Right ventricle myocardium inferior (tissue), 1 donor: Measurements from ENCODE around the gene RNF141. TPM values are rescaled to one million over a fixed set of nuclear protein-coding genes. Genes with fewer than 3 reads are reported as not detected.

Source experiments
- ATAC-seq: fragments of 200-7000 bp; cut with Tn5 transposase; one replicate; pipeline ENCODE4 v1.9.1; 2020; ENCODE audit warnings: mild to moderate bottlenecking, moderate library complexity
- DNase-seq: peaks from one replicate; pipeline ENCODE4 v3.0.0; 2021; ENCODE audit errors: missing footprints
- intact Hi-C: fragments of 100-400 bp; cut with DNase I; formaldehyde crosslinking; loops from one replicate; pipeline ENCODE4 v1.11.0; 2022
- total RNA-seq: library from RNA; stranded (reverse); fragmentation: NEBNext Ultra II Directional; extraction: Animal tissue kit (Norgen Biotek cat#: 25700); gene quantifications from one replicate; pipeline ENCODE4 v1.2.1, GENCODE V29; 2021
- donor health status: DM: no; HTN: yes; CAD: no; lungs with severe emphysema.

RNF141 gene
- total RNA-seq, 1 donor from 2014 or later: 37.9 TPM

DNA sequence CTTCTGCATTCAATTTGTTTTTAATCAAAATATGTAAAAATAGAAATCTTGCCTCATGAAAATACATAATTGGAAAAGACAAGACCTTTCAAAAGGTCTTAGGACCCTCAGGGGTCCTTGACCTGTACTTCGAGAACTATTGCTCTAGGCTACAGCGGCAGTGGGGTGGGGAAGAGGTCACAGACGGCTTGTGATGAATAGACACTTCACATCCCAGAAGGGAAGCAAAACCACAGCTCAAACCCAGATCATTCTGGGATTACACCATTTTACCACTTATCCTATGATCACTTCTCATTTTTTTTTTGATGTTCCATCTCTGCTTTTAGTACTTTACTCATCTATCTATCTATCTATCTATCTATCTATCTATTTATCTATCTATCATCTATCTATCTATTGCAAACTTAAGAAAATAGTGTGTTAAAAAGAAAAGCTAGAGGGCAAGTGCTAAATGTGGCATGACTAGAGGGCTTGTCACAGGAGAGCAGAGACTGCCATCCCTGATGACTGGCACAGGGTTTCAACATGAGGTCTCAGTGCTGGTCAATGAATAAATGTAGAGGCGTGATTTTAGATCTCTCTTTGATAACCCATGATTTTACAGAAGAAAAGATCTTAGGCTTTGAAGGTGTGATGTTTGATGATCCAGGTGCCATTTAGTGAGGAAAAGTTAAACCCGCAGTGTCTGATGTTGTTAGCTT, 37.1 kb downstream of the RNF141 start:
- intact Hi-C loops: no loop called here
- DNase-seq (no peak), ATAC-seq (no peak)

DNA sequence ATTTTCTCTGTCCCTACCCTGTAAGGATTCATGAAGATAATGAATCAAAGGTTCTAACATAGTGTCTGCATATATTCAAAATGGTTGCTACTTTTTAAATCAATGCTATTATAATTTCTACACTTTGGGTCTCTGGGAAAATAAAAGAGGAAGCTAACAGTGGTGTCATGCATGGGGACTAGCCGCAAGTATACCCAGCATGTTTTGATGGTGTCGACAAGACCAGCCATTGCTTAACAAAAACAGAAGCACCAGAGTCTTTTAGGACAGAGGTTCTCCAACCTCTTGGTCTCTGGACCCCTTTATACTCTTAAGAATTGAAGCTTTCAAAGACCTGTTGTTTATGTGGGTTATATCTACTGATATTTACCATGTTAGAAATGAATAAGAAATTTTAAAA, 37.8 kb downstream of the RNF141 start:
- intact Hi-C loops: no loop called here
- DNase-seq (no peak), ATAC-seq (no peak)

DNA sequence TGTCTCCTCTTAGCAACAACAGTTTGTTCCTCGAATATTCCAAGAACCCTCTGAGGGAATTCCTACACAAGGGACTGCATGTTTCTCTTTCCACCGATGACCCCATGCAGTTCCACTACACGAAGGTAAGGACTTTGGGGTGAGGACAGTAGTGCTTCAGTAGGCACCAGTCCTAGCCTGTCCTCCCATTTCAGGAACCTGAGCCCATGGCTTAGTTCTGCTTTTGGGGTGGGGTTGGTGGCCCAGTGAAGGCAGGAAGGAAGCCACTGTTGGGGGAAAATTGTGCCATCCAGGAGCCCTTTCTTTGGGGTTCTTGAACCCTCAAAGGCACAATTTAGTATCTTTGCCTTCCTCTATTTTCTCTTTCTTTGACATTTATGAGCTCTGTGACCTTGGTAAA, 38.2 kb downstream of the RNF141 start:
- DNase-seq: no peak
- ATAC-seq: peak; percentile 47
- intact Hi-C loops: no loop called here

DNA sequence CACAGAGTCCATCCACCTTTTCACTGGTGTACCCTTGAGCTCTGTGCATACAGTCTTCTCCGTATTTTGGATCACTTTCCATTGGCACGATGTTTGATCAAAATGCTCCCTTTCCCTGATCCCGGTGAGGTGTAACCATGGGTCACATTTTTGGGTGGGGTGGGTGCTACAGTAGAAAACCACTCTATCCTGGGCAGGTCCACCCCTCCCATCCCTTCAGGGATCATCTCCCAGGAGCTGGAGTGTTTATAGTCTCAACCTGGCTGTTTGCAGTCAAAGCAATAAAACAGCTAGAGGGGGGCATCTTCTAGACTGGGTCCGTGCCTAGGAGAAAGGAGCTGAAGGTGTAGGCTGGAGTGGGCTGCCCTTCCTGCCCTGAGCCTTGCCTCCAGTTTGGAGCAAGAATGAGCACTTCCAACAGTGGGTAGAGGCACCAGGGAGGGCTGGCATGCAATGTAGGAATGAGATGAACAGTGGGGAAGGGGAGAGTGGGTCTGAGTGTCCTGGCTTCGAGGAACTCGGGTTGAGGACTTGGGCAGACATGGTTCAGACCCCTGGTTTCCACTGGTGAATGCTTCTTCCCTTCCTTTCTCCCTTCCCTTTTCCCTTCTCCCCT, 38.8 kb downstream of the RNF141 start:
- ATAC-seq (no peak), DNase-seq (no peak)
- intact Hi-C loops: no loop called here

DNA sequence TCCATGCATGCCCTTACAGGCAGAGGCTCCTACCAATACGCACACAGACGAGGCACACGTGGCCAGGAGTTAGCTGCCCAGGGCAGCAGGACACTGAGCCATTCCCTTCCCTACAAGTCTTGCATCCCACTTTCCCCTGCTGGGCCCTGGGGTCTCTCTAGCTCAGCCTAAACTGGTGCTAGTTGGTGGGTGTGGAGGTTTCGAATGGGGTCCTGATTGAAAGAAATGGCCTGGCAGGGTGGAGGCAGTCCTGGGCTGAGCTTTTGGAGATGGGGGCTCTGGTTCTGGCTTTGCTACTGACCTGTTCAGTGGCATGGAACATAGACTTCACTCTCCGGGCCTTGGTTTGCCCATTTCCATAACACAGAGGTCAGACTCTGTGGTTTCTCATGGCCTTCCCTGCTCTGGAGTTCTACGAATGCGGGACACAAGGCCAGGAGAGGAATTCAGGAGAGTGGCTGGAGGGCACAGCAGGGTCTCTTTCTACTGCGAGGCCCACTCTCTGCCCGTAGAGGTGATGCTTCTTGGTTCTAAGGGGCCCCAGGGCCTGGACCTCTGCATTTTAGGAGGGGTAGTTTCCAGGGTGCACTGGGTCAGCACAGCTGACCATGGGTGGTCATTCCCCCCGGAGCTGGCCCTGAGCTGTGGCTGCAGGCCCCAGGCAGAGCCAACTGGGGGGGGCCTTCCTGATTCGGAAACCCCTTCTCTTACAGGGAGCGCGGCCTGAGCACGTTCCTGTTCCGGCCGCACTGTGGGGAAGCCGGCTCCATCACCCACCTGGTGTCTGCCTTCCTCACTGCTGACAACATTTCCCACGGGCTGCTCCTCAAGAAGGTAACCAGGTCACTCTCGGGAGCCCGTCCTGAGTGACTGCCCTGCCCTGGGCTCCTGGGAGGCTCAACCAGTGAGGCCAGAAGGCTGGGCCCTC, 40.0 kb downstream of the RNF141 start:
- intact Hi-C loops: no loop called here
- ATAC-seq (no peak), DNase-seq (no peak)

DNA sequence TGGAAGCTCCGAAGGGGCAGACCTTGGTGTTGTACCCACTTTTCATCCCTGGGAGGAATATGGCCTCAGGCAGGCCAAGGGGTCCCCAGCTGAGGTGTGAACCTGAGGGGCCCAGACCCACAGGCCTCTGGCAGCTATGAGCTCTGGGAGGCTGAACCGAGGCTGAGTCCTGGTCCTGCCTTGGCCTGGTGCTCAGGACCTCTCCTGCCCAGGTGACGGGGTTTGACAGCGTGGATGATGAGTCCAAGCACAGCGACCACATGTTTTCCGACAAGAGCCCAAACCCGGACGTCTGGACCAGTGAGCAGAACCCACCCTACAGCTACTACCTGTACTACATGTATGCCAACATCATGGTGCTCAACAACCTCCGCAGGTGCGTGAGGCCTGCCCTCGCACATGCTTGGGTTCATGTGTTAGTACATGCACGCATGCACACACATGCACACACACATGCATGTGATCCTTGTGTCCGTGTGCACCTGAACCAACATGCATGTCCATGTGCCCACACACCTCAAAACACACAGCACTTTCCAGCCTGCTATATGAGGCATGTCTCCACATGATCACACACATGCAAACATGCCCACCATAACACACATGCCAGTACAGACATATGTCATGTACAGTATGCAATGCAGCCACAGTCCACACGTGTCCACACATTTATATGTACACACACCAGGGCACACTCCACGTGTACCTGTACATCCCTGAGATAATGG, 40.9 kb downstream of the RNF141 start:
- no peak for ATAC-seq
- DNase-seq: no peak
- intact Hi-C loops: no loop called here

DNA sequence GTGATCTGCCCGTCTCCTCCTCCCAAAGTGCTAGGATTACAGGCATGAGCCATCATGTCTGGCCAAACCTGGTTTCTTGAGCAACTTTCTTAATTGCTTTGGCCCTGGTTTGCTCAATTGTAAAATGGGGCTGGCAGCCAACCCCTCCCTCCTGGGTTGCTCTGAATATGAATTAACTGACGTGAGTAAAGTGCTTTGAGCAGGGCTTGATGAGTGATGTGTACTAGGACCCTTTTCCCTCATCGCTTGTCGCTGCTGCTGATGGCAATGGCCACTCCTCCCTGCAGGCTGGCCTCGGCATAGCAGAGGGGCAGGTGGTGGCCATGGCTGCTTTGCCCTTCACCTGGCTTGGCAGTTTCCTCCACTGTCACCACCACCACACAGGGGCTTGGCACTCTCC, 41.5 kb downstream of the RNF141 start:
- no peak for DNase-seq
- intact Hi-C loops: no loop called here
- no peak for ATAC-seq

DNA sequence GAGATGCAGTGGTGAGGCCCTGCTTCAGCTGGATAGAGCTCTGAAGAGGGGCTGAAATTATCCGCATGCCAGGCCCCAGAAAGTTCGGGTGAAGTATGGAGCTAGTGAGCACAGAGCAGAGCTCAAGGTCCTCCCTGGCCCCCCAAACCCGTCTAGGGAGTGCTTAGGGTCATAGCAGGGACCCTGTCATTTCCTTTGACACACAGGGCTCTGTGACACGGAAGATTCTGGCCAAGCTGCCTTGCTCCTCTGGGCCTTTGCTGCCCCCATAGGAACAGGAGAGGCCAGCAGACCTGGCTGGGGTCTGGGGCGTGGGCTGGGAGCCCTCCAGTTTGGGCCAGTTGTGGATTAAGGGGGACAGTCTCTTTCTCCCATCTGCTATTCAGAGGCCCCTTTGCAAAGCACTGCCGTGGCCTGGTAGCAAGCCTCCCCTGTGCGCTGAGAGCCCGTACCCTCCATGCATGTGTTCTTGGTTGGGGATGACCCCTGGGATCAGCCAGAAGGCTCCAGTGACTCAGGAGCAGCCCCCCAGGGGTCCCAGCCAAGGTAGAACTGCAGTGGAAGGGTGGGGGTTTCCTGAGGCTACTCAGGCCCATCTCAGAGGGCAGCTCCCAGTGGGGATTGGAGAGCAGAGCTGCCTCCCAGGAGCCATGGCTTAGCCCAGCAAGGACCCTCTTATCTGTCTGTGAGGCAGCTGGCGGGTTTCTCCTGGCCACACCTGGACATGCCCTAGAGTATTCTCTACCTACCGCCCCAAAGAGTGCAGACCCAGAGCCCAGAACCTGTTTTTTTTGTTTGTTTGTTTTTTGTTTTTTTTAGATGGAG, 42.3 kb downstream of the RNF141 start:
- no peak for DNase-seq
- intact Hi-C loops: no loop called here

DNA sequence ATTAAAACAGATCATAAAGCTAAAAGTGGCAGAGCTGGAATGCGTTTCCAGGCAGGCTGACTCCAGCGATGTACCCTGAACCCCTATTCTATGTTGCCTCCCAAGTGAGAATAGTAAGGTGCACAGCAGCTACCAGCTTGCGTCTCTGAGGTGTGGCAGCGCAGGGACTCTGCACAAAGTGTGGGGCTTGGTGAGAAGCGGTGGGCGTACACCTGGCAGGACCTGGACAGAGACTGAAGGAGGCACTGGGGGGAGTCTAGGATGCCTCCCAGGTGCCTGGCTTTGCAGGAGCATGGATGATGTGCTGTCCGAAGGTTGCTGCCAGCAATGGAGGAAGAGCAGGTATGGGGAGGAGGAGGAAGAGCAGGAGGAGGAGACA, 43.0 kb downstream of the RNF141 start:
- intact Hi-C loops: no loop called here
- no peak for ATAC-seq
- DNase-seq: no peak

More for the DNA sequence above, 42.3 kb downstream of the RNF141 start:
- no peak for ATAC-seq

DNA sequence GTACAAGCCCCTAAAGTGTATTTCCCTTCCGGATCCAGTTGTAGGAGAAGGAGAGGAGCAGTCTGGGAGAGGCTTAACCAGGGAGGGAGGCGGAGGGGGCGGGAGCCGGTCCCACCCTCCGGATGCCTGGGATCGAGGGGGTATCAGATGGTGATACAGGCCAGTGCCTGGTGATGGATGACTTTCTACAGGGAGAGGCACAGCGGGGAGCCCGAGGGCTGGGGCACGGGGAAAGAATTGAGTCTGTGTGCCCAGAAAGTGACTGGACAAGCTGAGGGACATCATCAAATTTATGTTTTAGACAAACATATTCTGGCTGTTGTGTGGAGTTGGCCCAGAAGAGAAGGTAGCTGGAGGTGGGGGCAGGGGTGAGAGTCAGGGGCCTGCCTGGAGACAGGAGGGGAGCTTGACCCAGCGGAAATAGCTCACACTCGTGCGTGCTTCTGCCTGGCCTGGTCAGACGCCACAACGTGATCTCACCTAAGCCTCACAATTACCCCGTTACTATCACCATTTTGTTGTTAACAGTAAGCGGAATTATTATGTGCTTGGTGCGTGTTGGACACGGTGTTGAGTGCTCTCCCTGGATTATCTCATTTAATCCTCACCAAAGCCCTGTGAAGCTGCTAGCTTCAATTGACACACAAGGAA, 43.5 kb downstream of the RNF141 start:
- ATAC-seq (no peak), DNase-seq (no peak)
- intact Hi-C loops: no loop called here

DNA sequence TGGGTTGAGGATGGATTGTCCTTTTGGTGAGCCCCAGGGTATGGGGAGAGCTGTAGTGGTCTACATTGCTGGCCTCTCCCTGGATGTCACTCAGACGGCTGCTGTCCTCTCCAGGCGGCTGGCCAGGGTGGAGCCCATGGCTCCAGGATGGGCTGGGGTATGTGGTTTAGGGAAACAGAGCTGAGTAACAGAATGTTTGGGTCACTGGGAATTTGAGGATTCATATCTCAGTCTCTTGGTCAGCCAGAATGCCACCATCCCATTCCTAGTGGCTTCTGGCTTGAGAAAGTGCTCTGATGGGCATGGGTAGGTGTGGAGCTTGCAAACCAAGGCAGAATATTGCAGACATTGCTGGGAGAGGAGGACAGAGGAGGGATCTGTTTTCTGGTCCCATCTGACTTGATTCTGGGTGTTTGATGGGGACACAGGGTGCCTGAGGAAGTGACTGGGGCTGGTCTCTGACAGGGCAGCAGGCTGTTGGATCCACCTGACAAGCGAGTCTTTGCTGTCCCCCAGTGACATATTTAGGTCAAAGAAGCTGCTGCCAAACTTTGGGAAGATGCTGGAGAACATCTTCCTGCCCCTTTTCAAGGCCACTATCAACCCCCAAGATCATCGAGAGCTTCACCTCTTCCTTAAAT, 44.6 kb downstream of the RNF141 start:
- ATAC-seq: no peak
- intact Hi-C loops: no loop called here
- DNase-seq: no peak

DNA sequence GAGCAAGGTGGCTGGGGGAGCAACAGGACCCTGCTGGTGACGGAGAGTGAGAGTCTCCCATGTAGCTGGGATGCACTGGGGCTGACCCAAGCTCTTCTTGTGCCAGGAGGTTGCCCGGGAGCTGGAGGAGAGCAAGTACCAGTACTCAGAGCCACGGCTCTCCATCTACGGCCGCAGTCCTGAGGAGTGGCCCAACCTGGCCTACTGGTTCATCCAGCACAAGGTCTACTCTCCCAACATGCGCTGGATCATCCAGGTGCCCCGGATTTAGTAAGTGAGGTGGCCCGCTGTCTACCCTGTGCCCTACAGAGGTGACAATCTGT, 45.6 kb downstream of the RNF141 start:
- intact Hi-C loops: no loop called here
- ATAC-seq (no peak), DNase-seq (no peak)

DNA sequence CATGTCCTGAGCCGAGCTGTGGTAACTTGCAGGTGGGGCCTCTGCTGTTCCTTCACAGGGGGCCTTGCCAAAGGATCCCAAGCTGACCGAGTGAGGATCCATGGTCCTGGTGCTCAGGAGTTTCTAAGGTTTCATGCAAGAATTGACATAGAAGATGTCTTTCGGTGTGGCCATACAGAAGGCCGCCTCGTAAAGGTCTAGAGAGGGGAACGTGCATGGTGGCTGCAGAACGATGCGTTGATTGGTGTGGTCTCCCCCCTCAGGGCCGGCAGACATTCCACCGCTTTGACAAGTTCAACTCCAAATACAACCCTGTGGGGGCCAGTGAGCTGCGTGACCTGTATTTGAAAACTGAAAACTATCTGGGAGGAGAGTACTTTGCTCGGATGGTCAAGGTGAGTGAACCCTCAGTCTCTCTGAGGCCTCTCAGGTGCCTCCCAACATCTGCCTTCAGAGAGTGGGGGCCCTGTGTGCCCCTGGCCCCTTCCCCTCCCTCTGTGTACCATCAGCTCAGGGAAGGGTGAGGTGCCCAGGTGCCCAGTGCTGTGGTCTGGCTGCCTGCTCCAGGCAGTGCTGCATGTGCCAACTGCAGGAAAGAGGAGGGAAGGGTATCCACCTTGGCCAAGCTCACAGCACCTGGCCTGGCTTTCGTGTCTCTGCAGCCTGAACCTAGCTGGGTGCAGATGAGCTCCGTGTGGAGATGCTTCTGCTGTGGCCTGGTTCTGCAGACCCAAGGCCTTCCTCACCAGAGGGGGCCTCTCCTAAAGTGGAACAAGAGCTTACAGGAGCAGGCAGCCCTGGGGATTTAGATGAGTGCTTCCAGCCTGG, 46.1 kb downstream of the RNF141 start:
- DNase-seq (no peak), ATAC-seq (no peak)
- intact Hi-C loops: no loop called here

DNA sequence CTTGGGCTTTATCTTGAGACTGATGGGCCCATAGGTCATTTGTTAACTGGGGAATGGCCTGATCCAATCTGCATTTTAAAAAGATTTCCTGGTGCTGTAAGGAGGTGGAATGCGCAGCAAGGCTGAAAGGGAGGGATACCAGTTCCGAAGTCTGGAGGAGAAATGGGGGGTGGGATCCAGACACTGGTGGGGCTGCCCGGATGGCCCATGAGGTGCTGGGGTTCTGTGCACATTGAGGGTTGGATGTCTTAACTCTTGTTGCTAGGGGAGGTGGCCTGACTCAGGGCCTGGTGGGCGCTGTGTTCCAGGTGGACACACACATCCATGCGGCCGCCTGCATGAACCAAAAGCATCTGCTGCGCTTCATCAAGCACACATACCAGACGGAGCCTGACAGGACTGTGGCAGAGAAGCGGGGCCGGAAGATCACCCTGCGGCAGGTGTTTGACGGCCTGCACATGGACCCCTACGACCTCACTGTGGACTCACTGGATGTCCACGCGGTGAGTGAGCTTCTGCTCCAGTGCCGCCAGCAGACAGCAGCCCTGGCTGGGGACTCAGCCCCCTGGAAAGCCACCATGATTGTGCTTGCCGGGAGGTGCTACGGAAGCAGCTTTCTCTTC, 47.8 kb downstream of the RNF141 start:
- DNase-seq (no peak), ATAC-seq (no peak)
- intact Hi-C loops: no loop called here

DNA sequence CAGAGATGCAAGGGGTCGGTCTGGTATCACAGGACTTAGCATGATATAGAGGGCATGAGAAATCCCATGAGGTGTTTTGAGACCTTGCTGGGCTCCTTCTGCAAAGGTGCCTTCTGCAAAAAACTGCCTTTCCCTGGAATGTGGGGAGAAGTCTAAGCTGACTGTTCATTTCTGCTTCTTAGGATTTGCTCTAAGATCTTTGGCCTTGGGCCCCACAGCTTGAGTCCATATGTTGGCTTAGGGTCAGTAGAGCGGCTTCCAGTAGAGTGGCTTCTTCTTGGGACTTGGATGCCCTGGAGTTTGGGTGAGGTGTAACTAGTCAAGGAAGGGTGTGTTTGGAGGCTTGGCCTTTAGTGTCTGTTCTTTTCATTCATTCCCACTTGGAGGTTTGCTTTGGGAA, 48.9 kb downstream of the RNF141 start:
- DNase-seq (no peak), ATAC-seq (no peak)
- intact Hi-C loops: no loop called here
